H1 (cell line): Measurements from ENCODE around the gene PCGF3. TPM values are rescaled to one million over a fixed set of nuclear protein-coding genes. Genes with fewer than 3 reads are reported as not detected.

Experiments
- HDAC6 ChIP-seq: IDR thresholded peaks from one replicate; pipeline ENCODE4 v1.7.1; 2012; ENCODE audit warnings: low read depth, mild to moderate bottlenecking, inconsistent platforms, low read length, moderate library complexity
- POLR2AphosphoS5 ChIP-seq: IDR thresholded peaks from 2 replicates; pipeline ENCODE4 v1.6.1; 2011; ENCODE audit warnings: low read depth, low read length
- RNF2 ChIP-seq: fragments of 200-900, 300-1000 bp; sonication (generic); IDR thresholded peaks from 2 replicates; pipeline ENCODE4 v1.7.1; 2016; ENCODE audit warnings: borderline replicate concordance, low read depth, mild to moderate bottlenecking, antibody characterized with exemption, low read length; ENCODE audit not compliant: poor library complexity, severe bottlenecking; ENCODE audit errors: missing control alignments
- TBP ChIP-seq: IDR thresholded peaks from 2 replicates; pipeline ENCODE4 v1.6.1; 2011; ENCODE audit warnings: low read depth, low read length, improper control_type of control experiment
- YY1 ChIP-seq: IDR thresholded peaks from 2 replicates; pipeline ENCODE4 v1.6.1; 2011; ENCODE audit warnings: low read depth, mild to moderate bottlenecking, low read length
- polyA plus RNA-seq, 7 experiments: library from polyadenylated mRNA; depleted of rRNA in 3 of 7; stranded (reverse) in 5 of 7; unstranded in 2 of 7; fragments of >200 nt in 5 of 7; fragments of 200-250 nt in 2 of 7; gene quantifications; 1 replicate in 5 of 7; 2 replicates in 1 of 7; 4 replicates in 1 of 7; pipeline versions ENCODE4 v1.2.1 to v1.2.3, GENCODE V29; 2011 to 2013; ENCODE audit warnings: missing spikeins in 2 of 7, mixed read lengths in 2 of 7
- total RNA-seq: library from RNA; stranded (reverse); fragmentation: NEBNext Ultra II Directional; extraction: Animal tissue kit (Norgen Biotek cat#: 25700); gene quantifications from 2 replicates; pipeline ENCODE4 v1.2.1, GENCODE V29; 2021

PCGF3 gene
- total and polyA plus RNA-seq, 2 of the 8 experiments (the other 6 are each of a cell fraction or from before 2014, with no cell fraction given): 52.7 to 52.9 TPM

- TF ChIP-seq POLR2AphosphoS5: no peak
- no peak for TF ChIP-seq RNF2
- TF ChIP-seq HDAC6: no peak
- TF ChIP-seq YY1: no peak
- TF ChIP-seq TBP: no peak
Observed at GRCh38 chr4:684623-685327, 20.9 kb upstream of the PCGF3 start (continued).
